ENCODE measurements around the gene RABL2B.

RABL2B gene

DNA sequence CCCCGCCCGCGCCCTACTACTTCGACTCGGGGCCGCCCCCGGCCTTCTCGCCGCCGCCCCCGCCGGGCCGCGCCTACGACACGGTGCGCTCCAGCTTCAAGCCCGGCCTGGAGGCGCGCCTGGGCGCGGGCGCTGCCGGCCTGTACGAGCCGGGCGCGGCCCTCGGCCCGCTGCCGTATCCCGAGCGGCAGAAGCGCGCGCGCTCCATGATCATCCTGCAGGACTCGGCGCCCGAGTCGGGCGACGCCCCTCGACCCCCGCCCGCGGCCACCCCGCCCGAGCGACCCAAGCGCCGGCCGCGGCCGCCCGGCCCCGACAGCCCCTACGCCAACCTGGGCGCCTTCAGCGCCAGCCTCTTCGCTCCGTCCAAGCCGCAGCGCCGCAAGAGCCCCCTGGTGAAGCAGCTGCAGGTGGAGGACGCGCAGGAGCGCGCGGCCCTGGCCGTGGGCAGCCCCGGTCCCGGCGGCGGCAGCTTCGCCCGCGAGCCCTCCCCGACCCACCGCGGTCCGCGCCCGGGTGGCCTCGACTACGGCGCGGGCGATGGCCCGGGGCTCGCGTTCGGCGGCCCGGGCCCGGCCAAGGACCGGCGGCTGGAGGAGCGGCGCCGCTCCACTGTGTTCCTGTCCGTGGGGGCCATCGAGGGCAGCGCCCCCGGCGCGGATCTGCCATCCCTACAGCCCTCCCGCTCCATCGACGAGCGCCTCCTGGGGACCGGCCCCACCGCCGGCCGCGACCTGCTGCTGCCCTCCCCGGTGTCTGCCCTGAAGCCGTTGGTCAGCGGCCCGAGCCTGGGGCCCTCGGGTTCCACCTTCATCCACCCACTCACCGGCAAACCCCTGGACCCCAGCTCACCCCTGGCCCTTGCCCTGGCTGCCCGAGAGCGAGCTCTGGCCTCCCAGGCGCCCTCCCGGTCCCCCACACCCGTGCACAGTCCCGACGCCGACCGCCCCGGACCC lies 62.9 kb downstream of the RABL2B start:
- TF ChIP-seq, protein P1, sequence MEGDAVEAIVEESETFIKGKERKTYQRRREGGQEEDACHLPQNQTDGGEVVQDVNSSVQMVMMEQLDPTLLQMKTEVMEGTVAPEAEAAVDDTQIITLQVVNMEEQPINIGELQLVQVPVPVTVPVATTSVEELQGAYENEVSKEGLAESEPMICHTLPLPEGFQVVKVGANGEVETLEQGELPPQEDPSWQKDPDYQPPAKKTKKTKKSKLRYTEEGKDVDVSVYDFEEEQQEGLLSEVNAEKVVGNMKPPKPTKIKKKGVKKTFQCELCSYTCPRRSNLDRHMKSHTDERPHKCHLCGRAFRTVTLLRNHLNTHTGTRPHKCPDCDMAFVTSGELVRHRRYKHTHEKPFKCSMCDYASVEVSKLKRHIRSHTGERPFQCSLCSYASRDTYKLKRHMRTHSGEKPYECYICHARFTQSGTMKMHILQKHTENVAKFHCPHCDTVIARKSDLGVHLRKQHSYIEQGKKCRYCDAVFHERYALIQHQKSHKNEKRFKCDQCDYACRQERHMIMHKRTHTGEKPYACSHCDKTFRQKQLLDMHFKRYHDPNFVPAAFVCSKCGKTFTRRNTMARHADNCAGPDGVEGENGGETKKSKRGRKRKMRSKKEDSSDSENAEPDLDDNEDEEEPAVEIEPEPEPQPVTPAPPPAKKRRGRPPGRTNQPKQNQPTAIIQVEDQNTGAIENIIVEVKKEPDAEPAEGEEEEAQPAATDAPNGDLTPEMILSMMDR (IDR thresholded peaks at IDR 0.05): no peak
- Histone ChIP-seq H3K9me3 (no peaks in the 10 kb centered on the region), H3K27me3 (no peaks in the 10 kb centered on the region), H3K27ac (no peak overlapping the region), H3K4me3 (ENCODE audit: low read depth in 1 of 2, low read length in 1 of 2) (no peak overlapping the region), H3K36me3 (no peaks in the 10 kb centered on the region), H3K4me1 (ENCODE audit: control insufficient read depth in 1 of 2, insufficient read depth in 1 of 2, low read depth in 1 of 2, low read length in 1 of 2) (no peaks in the 10 kb centered on the region)

DNA sequence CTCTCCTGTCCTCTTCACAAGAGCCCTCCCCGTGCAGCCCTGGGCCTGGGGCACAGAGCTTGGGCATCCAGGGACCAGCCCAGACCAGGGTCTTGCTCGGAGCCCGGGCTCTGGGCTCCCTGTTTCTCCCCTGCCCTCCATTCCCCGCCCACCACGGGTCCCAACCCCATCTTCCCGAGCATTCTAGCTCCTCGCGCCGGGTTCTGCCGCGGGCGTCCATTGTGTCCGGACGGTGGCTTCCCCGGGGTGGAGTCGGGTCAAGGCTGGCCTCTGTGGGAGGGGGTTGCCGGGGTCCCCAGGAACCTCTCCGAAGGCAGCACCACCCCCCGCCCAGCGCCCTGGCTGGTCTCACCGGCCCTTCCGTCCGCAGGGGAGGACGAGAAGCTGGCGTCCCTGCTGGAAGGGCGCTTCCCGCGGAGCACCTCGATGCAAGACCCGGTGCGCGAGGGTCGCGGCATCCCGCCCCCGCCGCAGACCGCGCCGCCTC lies 63.6 kb downstream of the RABL2B start:
- H3K9me3 ChIP-seq: no peaks in the 10 kb centered on the region
- no peak overlapping the region for H3K27ac ChIP-seq
- H3K36me3 ChIP-seq: no peaks in the 10 kb centered on the region
- H3K27me3 ChIP-seq: no peaks in the 10 kb centered on the region
- TF ChIP-seq, protein P1 (IDR thresholded peaks at IDR 0.05): no peak
- no peaks in the 10 kb centered on the region for H3K4me1 ChIP-seq (ENCODE audit: control insufficient read depth in 1 of 2, insufficient read depth in 1 of 2, low read depth in 1 of 2, low read length in 1 of 2)
- H3K4me3 ChIP-seq (ENCODE audit: low read depth in 1 of 2, low read length in 1 of 2): no peak overlapping the region

- TF ChIP-seq, protein P1 (IDR thresholded peaks at IDR 0.05): no peak
- H3K4me3 ChIP-seq (ENCODE audit: low read depth in 1 of 2, low read length in 1 of 2): no peak overlapping the region
- no peaks in the 10 kb centered on the region for H3K9me3 ChIP-seq
- no peaks in the 10 kb centered on the region for H3K4me1 ChIP-seq (ENCODE audit: control insufficient read depth in 1 of 2, insufficient read depth in 1 of 2, low read depth in 1 of 2, low read length in 1 of 2)
- no peak overlapping the region for H3K27ac ChIP-seq
- no peaks in the 10 kb centered on the region for H3K36me3 ChIP-seq
- H3K27me3 ChIP-seq: no peaks in the 10 kb centered on the region
Observed at GRCh38 chr22:50718352-50718709, 65.1 kb downstream of the RABL2B start.

- TF ChIP-seq, protein P1 (IDR thresholded peaks at IDR 0.05): no peak
- no peaks in the 10 kb centered on the region for H3K9me3 ChIP-seq
- no peak overlapping the region for H3K27ac ChIP-seq
- no peak overlapping the region for H3K4me3 ChIP-seq (ENCODE audit: low read depth in 1 of 2, low read length in 1 of 2)
- H3K36me3 ChIP-seq: no peaks in the 10 kb centered on the region
- H3K27me3 ChIP-seq: no peaks in the 10 kb centered on the region
- H3K4me1 ChIP-seq (ENCODE audit: control insufficient read depth in 1 of 2, insufficient read depth in 1 of 2, low read depth in 1 of 2, low read length in 1 of 2): no peaks in the 10 kb centered on the region
Observed at GRCh38 chr22:50717709-50718351, 65.6 kb downstream of the RABL2B start.

Measured in neutrophil (primary cell).